GM19397 (cell line): ENCODE measurements around the gene FLG.
"Not testable (repeated sequence)": the region's sequence is repeated elsewhere in the genome, so short reads cannot be mapped to it uniquely, and the experiment has no call there.

Experiments used
- ATAC-seq: cut with Tn5 transposase; IDR thresholded peaks from one replicate; pipeline ENCODE4 v1.9.1; 2021; ENCODE audit warnings: mild to moderate bottlenecking, moderate library complexity; ENCODE audit not compliant: unreplicated experiment

The FLG gene

DNA sequence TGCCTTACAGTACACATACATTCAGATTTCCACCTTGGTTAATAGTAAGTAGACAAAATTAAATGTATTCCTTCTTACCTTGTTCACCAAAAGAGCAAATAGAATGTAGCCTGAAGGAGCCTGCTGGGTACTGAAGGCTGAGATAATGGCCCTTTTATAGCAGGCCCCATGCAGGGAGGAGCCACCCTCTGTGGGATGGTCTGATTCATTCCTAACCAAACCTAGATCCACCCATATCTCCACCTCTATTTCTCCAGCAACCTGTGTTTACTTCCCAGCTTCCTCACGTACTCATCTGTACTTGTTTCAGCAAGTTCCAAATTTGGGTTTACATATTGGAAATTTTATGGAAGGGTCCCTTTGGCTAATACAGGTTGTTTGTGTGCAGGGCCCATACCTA lies at the start of gene FLG:
FLG (minus strand) TSS at position 129 of the 400 bp plus-strand sequence. CDS start 9,783 bp downstream, outside the sequence.
- ATAC-seq: no peak

DNA sequence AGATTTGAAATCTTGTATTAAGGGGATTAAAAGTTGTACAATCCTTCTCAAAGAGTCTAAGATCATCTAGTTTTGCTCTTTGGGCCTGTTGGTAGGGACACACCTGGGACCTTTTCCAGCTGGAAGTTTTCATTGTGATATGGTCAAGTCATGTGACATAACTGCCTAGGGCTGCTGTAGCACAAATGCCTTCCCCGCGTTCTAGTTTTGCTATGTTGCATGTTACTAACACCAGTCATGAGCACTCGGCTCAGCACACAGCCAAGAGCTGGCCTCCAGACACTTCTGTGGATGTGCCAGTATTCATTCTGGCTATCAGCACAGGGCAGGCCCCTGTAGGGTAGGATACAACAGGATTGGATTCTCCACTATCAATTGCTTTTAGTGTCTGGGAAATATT lies 49.4 kb upstream of the FLG start:
- ATAC-seq: no peak

DNA sequence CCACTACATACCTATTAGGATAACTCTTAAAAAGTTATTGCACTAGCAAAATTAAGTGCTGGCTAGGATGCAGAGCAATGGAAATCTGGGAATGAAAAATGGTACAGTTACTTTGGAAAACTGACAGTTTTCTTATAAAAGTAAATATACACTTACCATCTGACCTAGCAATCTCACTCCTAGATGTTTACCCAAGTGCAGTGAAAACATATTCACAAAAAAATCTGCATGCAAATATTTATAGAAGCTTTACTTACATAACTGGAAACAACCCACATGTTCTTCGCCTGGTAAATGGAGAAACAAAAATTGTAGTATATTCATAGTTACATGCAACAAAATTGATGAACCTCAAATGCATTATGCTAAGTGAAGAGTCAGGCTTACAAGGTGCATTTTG lies 47.6 kb upstream of the FLG start:
- no peak for ATAC-seq

DNA sequence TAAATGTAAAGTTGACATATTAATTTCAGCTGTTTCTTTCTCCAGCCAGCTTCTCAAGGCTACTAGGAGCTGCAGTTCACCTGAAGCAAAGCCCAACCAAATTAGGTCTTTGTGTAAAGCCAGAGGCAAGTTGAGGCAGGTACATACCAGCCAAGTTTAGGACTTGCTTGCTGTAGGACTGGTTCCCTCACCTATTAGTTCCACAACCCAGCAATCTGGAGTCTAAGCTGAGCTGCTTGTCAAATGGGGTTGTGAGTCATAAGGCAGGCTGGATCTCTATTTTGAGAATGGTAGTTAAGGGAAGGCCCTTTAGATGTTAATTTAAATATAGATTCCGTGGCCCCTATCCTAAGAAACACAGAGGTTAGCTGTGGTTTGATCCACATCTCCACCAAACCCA lies 42.4 kb upstream of the FLG start:
- ATAC-seq: no peak

DNA sequence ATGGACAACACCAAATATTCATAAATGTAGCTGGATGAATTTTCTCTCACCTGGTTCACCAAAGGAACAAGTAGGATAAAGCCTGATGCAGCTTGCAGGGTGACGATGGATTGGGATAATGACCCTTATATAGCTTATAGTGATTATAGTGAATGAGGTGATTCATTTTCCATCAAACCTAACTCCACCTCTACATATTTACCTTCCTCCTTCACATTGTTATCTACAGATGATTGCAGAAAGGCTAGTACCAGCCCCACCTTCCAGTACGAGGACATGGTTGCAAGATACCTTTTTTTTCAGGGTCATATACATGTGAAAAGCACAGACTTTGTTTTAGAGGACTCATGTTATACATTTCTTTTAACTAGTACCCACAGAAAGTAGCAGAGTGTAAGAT lies 34.9 kb upstream of the FLG start, which contains the start of gene FLG2:
FLG2 (minus strand) TSS at position 101 of the 400 bp plus-strand sequence. CDS start 1,122 bp downstream, outside the sequence.
- no peak for ATAC-seq

DNA sequence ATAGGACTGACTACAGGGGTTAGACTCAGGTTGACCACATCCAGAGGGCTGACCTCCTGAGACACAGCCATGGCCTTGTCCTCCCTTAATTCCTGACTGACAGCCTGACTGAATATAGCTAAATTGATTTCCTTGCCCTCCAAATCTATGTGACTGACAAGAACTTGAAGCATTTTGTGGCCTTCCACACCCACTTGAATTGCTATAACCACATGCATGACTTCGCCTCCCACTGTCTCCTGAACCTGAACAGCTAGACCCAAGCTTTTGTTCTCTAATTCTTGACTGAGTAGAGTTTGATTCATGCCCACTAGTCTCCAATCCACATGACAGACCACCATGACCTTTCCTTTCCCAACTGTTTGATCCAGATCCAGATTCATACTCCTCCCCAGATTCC lies 31.7 kb upstream of the FLG start:
- no peak for ATAC-seq

DNA sequence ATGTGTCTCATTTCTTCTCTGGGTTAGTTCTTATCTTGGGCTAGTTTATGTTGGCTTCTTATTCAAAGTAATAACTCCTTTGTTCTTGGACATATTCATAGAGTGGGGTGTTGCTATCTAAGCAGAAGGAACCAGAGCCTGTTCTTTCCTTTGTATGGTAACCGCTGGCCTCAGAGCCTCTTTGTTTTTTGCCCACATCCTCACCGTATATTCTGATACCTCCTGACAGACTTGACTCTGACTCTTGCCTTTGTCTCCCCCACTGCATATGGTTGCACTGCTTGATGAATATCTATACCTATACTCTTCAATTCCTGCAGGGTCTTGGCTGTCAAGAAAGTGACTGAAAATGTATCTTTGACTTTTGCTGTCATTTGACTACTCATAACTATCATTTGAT lies 24.6 kb upstream of the FLG start:
- no peak for ATAC-seq

DNA sequence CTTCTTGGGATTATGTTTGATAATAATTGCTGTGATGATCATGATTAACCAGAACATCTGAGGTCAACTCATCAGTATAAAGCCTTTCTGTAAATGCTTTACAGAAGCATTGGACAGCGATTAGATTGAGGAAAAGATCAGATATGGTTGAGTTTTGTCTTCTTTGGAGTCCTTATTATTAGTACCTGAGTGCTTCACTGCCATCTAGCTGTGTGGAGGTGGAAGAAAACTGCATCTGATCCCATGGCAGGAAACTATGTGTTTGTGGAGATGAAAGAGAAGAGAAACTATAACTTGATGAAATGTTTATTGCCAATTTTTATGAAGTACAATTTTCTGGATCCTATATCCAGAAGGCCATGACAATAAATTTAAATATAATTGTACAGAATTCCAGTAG lies 23.4 kb upstream of the FLG start:
- no peak for ATAC-seq

DNA sequence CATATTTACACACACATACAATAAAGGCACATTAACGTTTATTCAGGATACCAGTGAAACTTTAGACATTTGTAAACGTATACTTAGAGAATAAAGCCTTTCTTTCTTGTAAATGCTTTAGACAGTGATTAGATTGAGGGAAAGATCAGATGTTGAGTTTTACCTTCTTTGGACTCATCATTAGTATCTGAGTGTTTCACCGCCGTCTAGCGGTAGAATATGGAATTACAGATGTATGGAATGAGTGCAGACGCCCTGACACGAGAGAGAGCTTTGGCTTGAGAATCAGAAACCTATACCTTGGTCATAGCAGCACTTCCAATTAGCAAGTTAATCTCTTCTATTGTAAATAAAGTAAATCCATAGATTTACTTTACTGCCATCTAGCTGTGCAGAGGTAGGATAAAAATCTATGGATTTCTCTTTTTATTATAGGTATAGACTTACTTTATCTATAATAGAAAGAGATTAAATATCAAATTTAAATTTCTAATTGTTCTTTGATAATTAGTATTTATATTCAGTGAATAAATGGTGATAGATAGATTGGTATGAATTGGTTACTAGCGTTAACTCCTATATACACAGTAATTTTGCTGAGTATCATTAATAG lies 22.2 kb upstream of the FLG start:
- ATAC-seq: no peak

DNA sequence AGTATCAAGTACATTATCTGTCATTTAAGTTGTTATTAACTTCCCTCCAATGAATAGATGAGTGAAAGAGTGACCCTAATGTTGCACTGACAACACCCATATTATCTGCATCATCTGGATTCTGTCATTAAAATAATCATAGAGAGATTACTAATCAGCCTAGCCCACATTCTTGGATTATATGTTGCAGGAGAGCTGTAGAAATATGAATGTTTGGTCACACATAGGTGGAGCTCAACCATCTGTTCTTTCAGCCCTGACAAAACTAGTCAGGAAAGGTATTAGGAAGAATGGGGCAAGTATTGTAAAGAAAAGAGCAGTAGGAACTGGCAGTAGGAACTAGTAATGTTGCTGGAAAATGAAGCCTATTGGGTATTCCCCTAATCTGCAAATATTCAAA lies 19.4 kb upstream of the FLG start:
- no peak for ATAC-seq

DNA sequence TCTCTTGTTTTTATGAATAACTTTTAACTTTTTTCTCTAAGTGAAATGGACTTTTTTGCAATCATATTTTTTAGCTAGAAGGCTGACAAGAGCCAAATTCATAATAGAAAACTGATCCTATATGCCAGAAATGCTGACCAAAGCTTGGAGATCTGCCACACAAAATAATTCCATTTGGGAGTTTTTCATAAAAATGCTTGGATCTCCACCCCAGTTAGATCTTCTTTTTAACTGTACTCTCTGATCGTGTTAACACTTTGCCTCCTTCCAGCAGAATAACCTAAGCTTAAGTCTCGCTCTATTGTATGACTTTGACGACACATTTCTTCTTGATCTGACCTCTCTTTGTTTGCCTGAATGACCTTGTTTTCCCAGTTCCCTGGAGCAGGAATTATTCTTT lies 18.0 kb upstream of the FLG start:
- ATAC-seq: no peak

DNA sequence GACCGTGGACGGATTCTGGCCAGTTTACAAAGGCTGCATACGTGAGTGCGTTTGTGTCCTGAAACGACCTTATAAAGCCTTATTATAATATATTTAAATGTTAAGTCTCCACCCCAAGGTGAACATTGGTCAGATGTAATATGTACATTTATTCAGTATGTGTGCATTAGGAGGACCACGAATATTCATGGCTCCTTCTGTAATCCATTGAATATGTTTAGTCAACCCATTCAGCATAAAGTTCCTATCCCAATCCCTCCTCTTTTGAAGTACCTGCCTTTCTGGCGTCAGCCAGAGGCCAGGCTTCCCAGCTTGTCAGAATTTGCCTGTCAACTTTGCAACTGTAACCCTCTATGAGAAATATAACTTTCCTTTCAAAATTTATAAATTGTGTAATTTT lies 10.4 kb upstream of the FLG start:
- ATAC-seq: no peak

DNA sequence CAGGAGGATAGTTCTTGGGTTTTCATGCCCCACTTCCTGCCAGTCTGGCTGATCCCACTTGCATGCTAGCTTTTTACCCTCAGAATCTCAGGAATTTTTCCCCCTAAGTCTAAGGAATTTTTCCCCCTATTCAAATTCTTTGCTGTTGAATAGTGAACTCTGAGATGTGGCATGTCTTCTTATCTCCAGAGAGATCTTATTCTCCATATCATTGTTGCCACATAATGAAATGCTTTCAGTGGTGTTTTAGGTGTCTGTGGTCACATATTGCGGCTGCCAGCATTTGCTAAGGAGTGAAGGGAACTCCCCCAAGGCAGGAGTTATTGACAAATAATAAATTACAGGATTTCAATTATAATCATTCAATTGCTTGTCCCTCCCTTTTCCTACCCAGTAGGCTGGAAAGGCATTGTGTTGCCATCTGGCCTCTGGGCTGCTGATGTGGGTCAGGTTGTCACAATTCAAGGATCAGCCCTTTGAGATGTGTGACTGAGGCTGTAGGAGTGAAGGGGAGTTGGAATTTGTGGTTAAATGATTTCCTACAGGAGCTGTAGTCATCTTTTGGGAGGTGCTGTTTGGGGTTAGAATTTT lies 3.9 kb upstream of the FLG start:
- no peak for ATAC-seq

DNA sequence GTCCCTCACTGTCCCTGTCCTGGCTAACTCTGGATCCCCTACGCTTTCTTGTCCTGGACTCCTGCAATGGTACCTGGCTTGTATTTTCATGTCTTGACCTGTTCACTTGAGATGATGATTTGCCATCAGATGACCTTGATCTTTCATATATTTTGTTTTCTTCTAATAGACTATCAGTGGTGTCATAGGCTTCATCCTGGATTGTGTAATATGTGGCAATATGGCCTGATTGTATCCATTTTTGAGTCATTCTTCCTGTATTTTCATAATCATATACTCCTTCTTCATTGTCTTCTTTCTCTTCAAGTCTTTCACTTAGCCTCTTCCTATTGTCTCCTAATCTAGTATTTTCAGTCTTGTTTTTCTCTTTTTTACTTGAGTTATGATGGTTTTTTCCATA lies 11.1 kb downstream of the FLG start:
- no peak for ATAC-seq

DNA sequence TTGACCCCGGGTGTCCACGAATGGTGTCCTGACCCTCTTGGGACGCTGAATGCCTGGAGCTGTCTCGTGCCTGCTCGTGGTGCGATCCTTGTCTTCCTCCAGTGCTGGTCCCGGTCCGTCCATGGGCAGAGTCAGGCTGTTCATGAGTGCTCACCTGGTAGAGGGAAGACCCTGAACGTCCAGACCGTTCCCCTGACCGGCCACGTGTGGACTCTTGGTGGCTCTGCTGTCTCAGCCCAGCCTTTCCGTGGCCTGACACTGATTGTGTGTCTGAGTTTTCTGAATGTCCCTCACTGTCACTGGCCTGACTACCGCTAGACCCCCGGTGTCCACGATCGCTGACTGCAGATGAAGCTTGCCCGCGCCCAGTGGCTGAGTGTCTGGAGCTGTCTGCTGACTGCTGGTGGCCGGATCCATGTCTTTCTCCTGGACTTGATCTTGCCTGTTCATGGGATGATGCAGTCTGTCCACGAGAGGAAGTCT lies 11.7 kb downstream of the FLG start:
- ATAC-seq: no peak

DNA sequence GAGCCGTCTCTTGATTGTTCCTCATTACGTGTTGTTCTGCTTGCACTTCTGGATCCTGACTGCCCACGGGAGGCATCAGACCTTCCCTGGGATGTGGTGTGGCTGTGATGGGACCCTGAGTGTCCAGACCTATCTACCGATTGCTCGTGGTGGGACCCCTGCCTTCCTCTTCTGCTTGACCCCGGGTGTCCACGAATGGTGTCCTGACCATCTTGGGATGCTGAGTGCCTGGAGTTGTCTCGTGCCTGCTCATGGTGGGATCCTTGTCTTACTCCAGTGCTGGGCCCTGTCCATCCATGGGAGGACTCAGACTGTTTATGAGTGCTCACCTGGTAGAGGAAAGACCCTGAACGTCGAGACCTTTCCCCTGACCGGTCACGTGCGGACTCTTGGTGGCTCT lies 12.9 kb downstream of the FLG start:
- ATAC-seq: not testable (repeated sequence)

DNA sequence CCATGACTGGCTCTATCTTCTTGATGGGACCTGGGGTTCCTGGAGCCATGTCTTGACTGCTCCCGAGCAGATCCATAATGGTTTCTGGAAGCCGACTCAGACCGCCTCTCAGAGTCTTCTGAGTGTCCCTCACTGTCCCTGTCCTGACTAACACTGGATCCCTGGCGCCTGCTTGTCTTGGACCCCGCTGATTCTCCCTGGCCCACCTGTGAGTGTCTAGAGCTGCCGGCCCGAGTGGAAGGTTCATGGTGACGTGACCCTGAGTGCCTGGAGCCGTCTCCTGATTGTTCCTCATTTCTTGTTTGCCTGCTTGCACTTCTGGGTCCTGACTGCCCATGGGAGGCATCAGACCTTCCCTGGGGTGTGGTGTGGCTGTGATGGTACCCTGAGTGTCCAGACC lies 15.1 kb downstream of the FLG start:
- ATAC-seq: no peak

DNA sequence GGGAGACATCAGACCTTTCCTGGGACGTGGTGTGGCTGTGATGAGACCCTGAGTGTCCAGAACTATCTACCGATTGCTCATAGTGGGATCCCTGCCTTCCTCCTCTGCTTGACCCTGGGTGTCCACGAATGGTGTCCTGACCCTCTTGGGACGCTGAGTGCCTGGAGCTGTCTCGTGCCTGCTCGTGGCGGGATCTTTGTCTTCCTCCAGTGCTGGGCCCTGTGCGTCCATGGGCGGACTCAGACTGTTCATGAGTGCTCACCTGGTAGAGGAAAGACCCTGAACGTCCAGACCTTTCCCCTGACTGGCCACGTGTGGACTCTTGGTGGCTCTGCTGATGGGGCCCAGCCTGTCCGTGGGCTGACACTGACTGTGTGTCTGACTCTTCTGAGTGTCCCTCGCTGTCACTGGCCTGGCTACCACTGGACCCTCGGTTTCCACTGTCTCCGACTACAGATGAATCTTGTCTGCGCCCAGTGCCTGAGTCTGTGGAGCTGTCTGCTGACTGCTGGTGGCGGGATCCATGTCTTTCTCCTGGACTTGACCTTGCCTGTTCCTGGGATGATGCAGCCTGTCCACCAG lies 15.6 kb downstream of the FLG start:
- not testable (repeated sequence) for ATAC-seq

DNA sequence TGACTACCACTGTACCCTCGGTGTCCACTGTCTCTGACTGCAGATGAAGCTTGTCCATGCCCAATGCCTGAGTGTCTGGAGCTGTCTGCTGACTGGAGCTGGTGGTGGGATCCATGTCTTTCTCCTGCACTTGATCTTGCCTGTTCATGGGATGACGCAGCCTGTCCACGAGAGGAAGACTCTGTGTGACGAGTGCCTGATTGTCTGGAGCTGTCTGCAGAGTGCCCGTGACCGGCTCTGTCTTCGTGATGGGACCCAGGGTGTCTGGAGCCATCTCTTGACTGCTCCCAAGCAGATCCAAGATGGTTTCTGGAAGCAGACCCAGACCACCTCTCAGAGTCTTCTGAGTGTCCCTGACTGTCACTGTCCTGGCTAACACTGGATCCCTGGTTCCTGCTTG lies 16.3 kb downstream of the FLG start:
- ATAC-seq: not testable (repeated sequence)

DNA sequence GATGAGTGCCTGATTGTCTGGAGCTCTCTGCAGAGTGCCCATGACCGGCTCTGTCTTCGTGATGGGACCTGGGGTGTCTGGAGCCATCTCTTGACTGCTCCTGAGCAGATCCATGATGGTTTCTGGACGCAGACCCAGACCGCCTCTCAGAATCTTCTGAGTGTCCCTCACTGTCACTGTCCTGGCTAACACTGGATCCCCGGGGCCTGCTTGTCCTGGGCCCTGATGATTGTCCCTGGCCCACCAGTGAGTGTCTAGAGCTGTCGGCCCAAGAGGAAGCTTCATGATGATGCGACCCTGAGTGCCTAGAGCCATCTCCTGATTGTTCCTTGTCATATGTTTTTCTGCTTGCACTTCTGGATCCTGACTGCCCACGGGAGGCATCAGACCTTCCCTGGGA lies 17.1 kb downstream of the FLG start:
- not testable (repeated sequence) for ATAC-seq

DNA sequence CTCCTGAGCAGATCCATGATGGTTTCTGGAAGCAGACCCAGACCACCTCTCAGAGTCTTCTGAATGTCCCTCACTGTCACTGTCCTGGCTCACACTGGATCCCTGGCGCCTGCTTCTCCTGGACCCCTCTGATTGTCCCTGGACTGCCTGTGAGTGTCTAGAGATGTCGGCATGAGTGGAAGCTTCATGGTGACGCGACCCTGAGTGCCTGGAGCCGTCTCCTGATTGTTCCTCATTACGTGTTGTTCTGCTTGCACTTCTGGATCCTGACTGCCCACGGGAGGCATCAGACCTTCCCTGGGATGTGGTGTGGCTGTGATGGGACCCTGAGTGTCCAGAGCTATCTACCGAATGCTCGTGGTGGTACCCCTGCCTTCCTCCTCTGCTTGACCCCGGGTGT lies 18.9 kb downstream of the FLG start:
- not testable (repeated sequence) for ATAC-seq

DNA sequence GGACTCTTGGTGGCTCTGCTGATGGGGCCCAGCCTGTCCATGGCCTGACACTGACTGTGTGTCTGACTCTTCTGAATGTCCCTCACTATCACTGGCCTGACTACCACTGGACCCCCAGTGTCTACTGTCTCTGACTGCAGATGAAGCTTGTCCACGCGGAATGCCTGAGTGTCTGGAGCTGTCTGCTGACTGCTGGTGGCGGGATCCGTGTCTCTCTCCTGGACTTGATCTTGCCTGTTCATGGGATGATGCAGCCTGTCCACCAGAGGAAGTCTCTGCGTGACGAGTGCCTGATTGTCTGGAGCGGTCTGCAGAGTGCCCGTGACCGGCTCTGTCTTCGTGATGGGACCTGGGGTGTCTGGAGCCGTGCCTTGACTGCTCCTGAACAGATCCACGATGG lies 20.3 kb downstream of the FLG start:
- not testable (repeated sequence) for ATAC-seq
